K562 (cell line): ENCODE results near the gene ERGIC3. TPM values are rescaled to one million over a fixed set of nuclear protein-coding genes. Genes with fewer than 3 reads are reported as not detected.

Source experiments
- ATAC-seq: fragments of 200-7000 bp; cut with Tn5 transposase; 3 replicates; pipeline ENCODE4 v1.9.1; 2020; ENCODE audit warnings: moderate library complexity
- BruUV-seq: library from RNA; stranded (reverse); fragments of 400-500 nt; replicated peaks from 2 replicates; lab custom pipeline; 2021; lab: Mats Ljungman, UMichigan
- CTCF ChIA-PET: fragments of 300-600 bp; formaldehyde crosslinking; extraction: SDS; loops from one replicate; lab custom pipeline; 2021; ENCODE audit warnings: low intra/inter-chr PET ratio; lab: Yijun Ruan, JAX
- POLR2A ChIA-PET: fragments of 300-600, 350-650 bp; sonication (Branson Sonifier 250); formaldehyde crosslinking; extraction: SDS; loops from one replicate; lab custom pipeline; 2021; ENCODE audit warnings: antibody characterized with exemption, inconsistent platforms; lab: Yijun Ruan, JAX
- DNase-seq, 4 experiments: peaks; one replicate each; pipeline versions ENCODE4 v3.0.0 to v3.0.0-alpha.2; 2011 to 2018; ENCODE audit warnings: low spot score in 3 of 4, mixed read lengths in 3 of 4; ENCODE audit errors: extremely low read depth in 1 of 4
- FAIRE-seq: peaks from 2 replicates; lab custom pipeline; 2011; peaks lifted over from hg19 to GRCh38; lab: Jason Lieb, UNC
- H2AFZ ChIP-seq: 2 replicates; pipeline ENCODE4 v1.6.0; 2011; ENCODE audit warnings: low read depth, low read length, control low read depth, inconsistent platforms
- H3K27ac ChIP-seq: fragments of 200-600 bp; 3 replicates; pipeline ENCODE4 v1.8.0; 2011; ENCODE audit warnings: low read depth, mild to moderate bottlenecking, control low read depth, inconsistent platforms, low read length, moderate library complexity, mixed read lengths; ENCODE audit errors: extremely low read depth
- H3K27me3 ChIP-seq, 2 experiments: fragments of 300-600 bp in 1 of 2; 2 replicates in 1 of 2; 3 replicates in 1 of 2; pipeline versions ENCODE4 v1.6.0 to v1.8.0; 2011; ENCODE audit warnings: inconsistent platforms in 2 of 2, low read length in 2 of 2, mild to moderate bottlenecking in 1 of 2, mixed read lengths in 1 of 2, moderate library complexity in 1 of 2; ENCODE audit not compliant: control insufficient read depth in 2 of 2, insufficient read depth in 2 of 2
- H3K36me3 ChIP-seq: fragments of 300-600 bp; 3 replicates; pipeline ENCODE4 v1.8.0; 2011; ENCODE audit warnings: mild to moderate bottlenecking, low read length, inconsistent platforms; ENCODE audit not compliant: control insufficient read depth, insufficient read depth
- H3K4me1 ChIP-seq, 2 experiments: fragments of 200-600 bp in 1 of 2; replicated peaks in 1 of 2; 2 replicates in 1 of 2; 3 replicates in 1 of 2; pipeline versions ENCODE4 v1.5.1 to v1.8.0; 2011; ENCODE audit warnings: inconsistent platforms in 2 of 2, low read length in 2 of 2, mild to moderate bottlenecking in 1 of 2, mixed read lengths in 1 of 2, moderate library complexity in 1 of 2; ENCODE audit not compliant: control insufficient read depth in 2 of 2, insufficient read depth in 2 of 2
- H3K4me2 ChIP-seq: 2 replicates; pipeline ENCODE4 v1.6.1; 2011; ENCODE audit warnings: low read length, control low read depth, inconsistent platforms, mixed read lengths; ENCODE audit not compliant: insufficient read depth
- H3K4me3 ChIP-seq: fragments of 200-600 bp; sonication (generic), shearing (Covaris generic); 2 replicates; pipeline ENCODE4 v1.5.1; 2016; ENCODE audit warnings: control low read depth, inconsistent platforms
- H3K79me2 ChIP-seq: fragments of 200-600 bp; 3 replicates; pipeline ENCODE4 v1.8.0; 2011; ENCODE audit warnings: low read length, inconsistent platforms; ENCODE audit not compliant: control insufficient read depth, insufficient read depth
- H3K9ac ChIP-seq, 2 experiments: 2 replicates each; pipeline versions ENCODE4 v1.6.0 to v1.6.1; 2011; ENCODE audit warnings: low read depth in 2 of 2, low read length in 2 of 2, control low read depth in 1 of 2, inconsistent platforms in 1 of 2, mild to moderate bottlenecking in 1 of 2, mixed read lengths in 1 of 2; ENCODE audit not compliant: insufficient read depth in 1 of 2
- H3K9me1 ChIP-seq: one replicate; pipeline ENCODE4 v1.6.0; 2011; ENCODE audit warnings: inconsistent platforms, mild to moderate bottlenecking, low read length, moderate library complexity; ENCODE audit not compliant: control insufficient read depth, insufficient read depth
- H3K9me3 ChIP-seq: replicated peaks from 2 replicates; pipeline ENCODE4 v1.5.1; 2011; ENCODE audit warnings: low read depth, low read length, inconsistent platforms; ENCODE audit not compliant: control insufficient read depth, insufficient read depth
- H4K20me1 ChIP-seq: replicated peaks from 2 replicates; pipeline ENCODE4 v1.6.1; 2011; ENCODE audit warnings: low read length, inconsistent platforms, mixed read lengths; ENCODE audit not compliant: control insufficient read depth, insufficient read depth
- COPS2 ChIP-seq: fragments of 450-650 bp; conservative IDR thresholded peaks from 2 replicates; pipeline ENCODE4 v1.6.1; 2016; ENCODE audit warnings: mild to moderate bottlenecking, moderate library complexity
- FOSL1 ChIP-seq: fragments of 200-800 bp; sonication (Bioruptor generic); conservative IDR thresholded peaks from 2 replicates; pipeline ENCODE4 v1.6.1; 2016; ENCODE audit warnings: missing genetic modification characterization, missing compliant biosample characterization
- GTF2E2 ChIP-seq: fragments of 200-800 bp; sonication (Bioruptor generic); IDR thresholded peaks from 2 replicates; pipeline ENCODE4 v1.6.1; 2016; ENCODE audit warnings: missing genetic modification characterization, missing compliant biosample characterization
- MEIS2 ChIP-seq: fragments of 450-650 bp; IDR thresholded peaks from 2 replicates; pipeline ENCODE4 v1.6.1; 2014; ENCODE audit warnings: mild to moderate bottlenecking; ENCODE audit not compliant: partially characterized antibody
- PYGO2 ChIP-seq: fragments of 450-650 bp; IDR thresholded peaks from 2 replicates; pipeline ENCODE4 v1.6.1; 2016; ENCODE audit warnings: mild to moderate bottlenecking, missing genetic modification characterization, moderate library complexity, missing compliant biosample characterization
- STAT6 ChIP-seq: sonication (generic); formaldehyde crosslinking; IDR thresholded peaks from 2 replicates; pipeline ENCODE4 v1.8.1; 2023; ENCODE audit warnings: mild to moderate bottlenecking, missing genetic modification reagents
- TCF7 ChIP-seq: sonication (generic); IDR thresholded peaks from 2 replicates; pipeline ENCODE4 v1.6.1; 2016; ENCODE audit warnings: antibody characterized with exemption, borderline replicate concordance
- ZMIZ1 ChIP-seq, 2 experiments: fragments of 150-350 bp in 1 of 2; IDR thresholded peaks; 2 replicates each; pipeline ENCODE4 v1.6.1; 2012 to 2016; ENCODE audit warnings: low read depth in 2 of 2, low read length in 2 of 2, mild to moderate bottlenecking in 1 of 2, moderate library complexity in 1 of 2
- ZNF695 ChIP-seq: fragments of 450-650 bp; formaldehyde crosslinking; IDR thresholded peaks from 2 replicates; pipeline ENCODE4 v1.4.0; 2020; ENCODE audit warnings: mild to moderate bottlenecking, moderate library complexity
- ZNF766 ChIP-seq: fragments of 200-800 bp; sonication (Bioruptor generic); conservative IDR thresholded peaks from 2 replicates; pipeline ENCODE4 v1.6.1; 2016; ENCODE audit warnings: missing genetic modification characterization, missing compliant biosample characterization
- WGBS: fragments of 100-300 bp; shearing (Covaris generic); methylation state at CpG from one replicate; pipeline ENCODE4 v1.1.6; 2016; ENCODE audit warnings: low coverage, mixed read lengths; ENCODE audit not compliant: insufficient coverage; ENCODE audit errors: missing lambda C conversion rate; 5-methylcytosine and 5-hydroxymethylcytosine counted together
- in situ Hi-C: fragments of 300-500 bp; cut with MboI; formaldehyde crosslinking; loops from 4 replicates; pipeline ENCODE4 v1.15.0; 2018; ENCODE audit warnings: inconsistent platforms, mixed read lengths
- intact Hi-C: fragments of 100-400 bp; cut with micrococcal nuclease; formaldehyde crosslinking; loops from 2 replicates; pipeline ENCODE4 v1.14.2; 2022
- polyA plus RNA-seq, 8 experiments: library from polyadenylated mRNA; depleted of rRNA in 4 of 8; stranded (reverse) in 5 of 8; unstranded in 3 of 8; fragments of >200 nt; fragmentation: Nextera tagmentation in 2 of 8; fragmentation: Illumina TruSeq in 1 of 8; extraction: Ambion mirVana in 2 of 8; extraction: Trizol in 1 of 8; gene quantifications; 2 replicates each; pipeline versions ENCODE4 v1.2.1 to v1.2.3, GENCODE V29; 2011 to 2014; ENCODE audit warnings: inconsistent platforms in 1 of 8, missing spikeins in 1 of 8
- total RNA-seq, 7 experiments: library from RNA; depleted of rRNA in 6 of 7; stranded (reverse); fragments of >200 nt in 6 of 7; fragmentation: Illumina TruSeq in 2 of 7; extraction: Trizol in 2 of 7; gene quantifications; 2 replicates each; pipeline versions ENCODE4 v1.2.1 to v1.2.3, GENCODE V29; 2011 to 2021; ENCODE audit warnings: low replicate concordance in 1 of 7

The ERGIC3 gene
- total and polyA plus RNA-seq, 9 of the 15 experiments (the other 6 are each of a cell fraction or from before 2014, with no cell fraction given) = 121 to 278 (median 184) TPM

GRCh38 chr20:35515341-35515740, 26.5 kb upstream of the ERGIC3 start (continued):
- no peak for TF ChIP-seq ZNF766
- no peak for TF ChIP-seq PYGO2 (tag)
- no peak for TF ChIP-seq ZNF695
- TF ChIP-seq STAT6 (CRISPR knock-in tag) = no peak
- TF ChIP-seq, all 486 proteins: peak for 0

- intact Hi-C loops (no loop called here), in situ Hi-C loops (no loop called here)
- no peaks in the 10 kb centered on the region for H3K9me3 ChIP-seq
- WGBS = 26% methylated on average over 3 of the region's 3 CpGs
- no peaks in the 10 kb centered on the region for H3K9me1 ChIP-seq
- peaks cover 11 to 18% of the 10 kb centered on the region in 2 experiments; a peak in 4 of 5 replicates for H3K4me1 ChIP-seq
- CTCF ChIA-PET = no interaction called here
- H3K9ac ChIP-seq = no peak overlapping the region
- H3K4me3 ChIP-seq = no peak overlapping the region
- BruUV-seq = no TSS peak
- no peaks in the 10 kb centered on the region for H3K27me3 ChIP-seq
- no peaks in the 10 kb centered on the region for H3K79me2 ChIP-seq
- DNase-seq (peak in 2 of 4 experiments; percentile 22), ATAC-seq (peak; percentile 18; the same call in 1 of the 3 replicates), FAIRE-seq (peak; percentile 29)
- H3K27ac ChIP-seq = no peak overlapping the region
- POLR2A ChIA-PET = interaction anchor here (0.8 to 1.6 kb wide), 5 partner anchors 9 to 438 kb away, joined by 3 to 5 read pairs (median 4); no protein-coding TSS in a partner anchor
- H4K20me1 ChIP-seq = peaks cover 3% of the 10 kb centered on the region; the same call in 1 of the 2 replicates
- H3K36me3 ChIP-seq = peaks cover 17% of the 10 kb centered on the region; the same call in 2 of the 3 replicates
- no peak overlapping the region for H3K4me2 ChIP-seq
- TF ChIP-seq FOSL1 (tag) (peak; percentile 64), COPS2 (no peak), STAT6 (CRISPR knock-in tag) (no peak), GTF2E2 (no peak), TCF7 (no peak), MEIS2 (no peak), ZMIZ1 (IDR thresholded peaks at IDR 0.05; ENCODE audit: low read depth in 2 of 2, low read length in 2 of 2) (no peak)
- no peak overlapping the region for H2AFZ ChIP-seq
Observed at GRCh38 chr20:35515949-35516645, 25.8 kb upstream of the ERGIC3 start.
